HG03575 (cell line): Measurements from ENCODE around the gene ARHGEF3.
"Not testable (repeated sequence)": the region's sequence is repeated elsewhere in the genome, so short reads cannot be mapped to it uniquely, and the experiment has no call there.

Experiments
- ATAC-seq: cut with Tn5 transposase; IDR thresholded peaks from one replicate; pipeline ENCODE4 v1.9.1; 2021; ENCODE audit not compliant: unreplicated experiment, insufficient number of reproducible peaks, low FRiP score; ENCODE audit errors: extremely low read depth

ARHGEF3 gene

GRCh38 chr3:56702490-56703315 lies 99.0 kb downstream of the ARHGEF3 start:
- no peak for ATAC-seq

GRCh38 chr3:56700151-56700550 lies 101.6 kb downstream of the ARHGEF3 start:
- ATAC-seq = no peak

- ATAC-seq = no peak
Measured at GRCh38 chr3:56694867-56695683, 106.7 kb downstream of the ARHGEF3 start.

- no peak for ATAC-seq
Measured at GRCh38 chr3:56693750-56694149, 108.0 kb downstream of the ARHGEF3 start.

- ATAC-seq = peak; percentile 50
Measured at GRCh38 chr3:56692520-56693433, 109.0 kb downstream of the ARHGEF3 start.

- ATAC-seq = not testable (repeated sequence)
Measured at GRCh38 chr3:56692001-56692365, 109.8 kb downstream of the ARHGEF3 start.

- no peak for ATAC-seq
Measured at GRCh38 chr3:56691165-56692000, 110.4 kb downstream of the ARHGEF3 start.

- ATAC-seq = no peak
Measured at GRCh38 chr3:56689303-56689702, 112.4 kb downstream of the ARHGEF3 start.

GRCh38 chr3:56688191-56688590 lies 113.6 kb downstream of the ARHGEF3 start:
- no peak for ATAC-seq

- ATAC-seq = no peak
Measured at GRCh38 chr3:56684029-56684428, 117.7 kb downstream of the ARHGEF3 start.

- no peak for ATAC-seq
Measured at GRCh38 chr3:56683122-56683817, 118.5 kb downstream of the ARHGEF3 start, which contains the start of gene TASOR. TASOR (minus strand) TSS chr3:56683265; CDS start chr3:56683006, 259 bp downstream.

- no peak for ATAC-seq
Measured at GRCh38 chr3:56682462-56683121, 119.2 kb downstream of the ARHGEF3 start.

GRCh38 chr3:56681984-56682461 lies 119.7 kb downstream of the ARHGEF3 start:
- ATAC-seq = no peak

- no peak for ATAC-seq
Measured at GRCh38 chr3:56680054-56680580, 121.6 kb downstream of the ARHGEF3 start.
